GM18517 (cell line): ENCODE measurements around the gene IRAK1.

Experiments used
- ATAC-seq: cut with Tn5 transposase; IDR thresholded peaks from one replicate; pipeline ENCODE4 v1.9.1; 2021; ENCODE audit warnings: mild to moderate bottlenecking, moderate library complexity; ENCODE audit not compliant: unreplicated experiment

The IRAK1 gene

DNA sequence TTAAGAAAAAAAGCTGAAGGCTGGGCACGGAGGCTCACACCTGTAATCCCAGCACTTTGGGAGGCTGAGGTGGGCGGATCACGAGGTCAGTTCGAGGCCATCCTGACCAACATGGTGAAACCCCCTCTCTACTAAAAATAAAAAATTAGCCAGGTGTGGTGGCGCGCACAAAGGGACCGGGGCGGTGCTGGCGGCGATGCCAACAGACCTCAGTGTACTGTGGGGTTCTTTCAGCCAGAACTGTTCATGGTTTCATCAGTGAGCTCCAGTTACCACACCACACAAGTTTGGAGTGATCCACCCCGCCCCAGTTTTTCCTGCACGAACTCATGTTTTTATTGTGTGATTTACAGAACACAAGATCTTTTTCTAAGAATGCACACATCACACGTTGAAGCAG lies 21.2 kb upstream of the IRAK1 start:
- ATAC-seq: no peak

DNA sequence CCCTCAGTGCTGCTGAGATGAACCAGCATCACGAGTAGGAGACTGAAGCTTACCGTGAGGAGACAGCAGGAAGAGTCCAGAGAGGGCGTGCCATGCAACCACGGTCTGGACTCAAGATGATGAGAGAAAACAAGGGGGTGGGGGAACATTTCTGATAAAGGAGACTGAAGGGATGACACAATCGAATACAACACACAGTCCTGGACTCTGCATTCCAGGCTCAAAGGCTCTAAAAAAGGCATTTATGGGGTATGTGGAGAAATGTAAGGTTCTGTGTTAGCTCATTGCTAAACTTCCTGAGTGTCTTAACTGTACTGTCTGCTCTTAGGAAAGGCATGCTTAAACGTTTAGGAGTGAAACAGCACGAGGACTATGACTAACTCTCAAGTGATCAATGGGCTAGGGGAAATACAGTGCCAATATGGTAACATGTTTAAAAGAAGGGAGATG lies 20.6 kb upstream of the IRAK1 start:
- ATAC-seq: no peak

DNA sequence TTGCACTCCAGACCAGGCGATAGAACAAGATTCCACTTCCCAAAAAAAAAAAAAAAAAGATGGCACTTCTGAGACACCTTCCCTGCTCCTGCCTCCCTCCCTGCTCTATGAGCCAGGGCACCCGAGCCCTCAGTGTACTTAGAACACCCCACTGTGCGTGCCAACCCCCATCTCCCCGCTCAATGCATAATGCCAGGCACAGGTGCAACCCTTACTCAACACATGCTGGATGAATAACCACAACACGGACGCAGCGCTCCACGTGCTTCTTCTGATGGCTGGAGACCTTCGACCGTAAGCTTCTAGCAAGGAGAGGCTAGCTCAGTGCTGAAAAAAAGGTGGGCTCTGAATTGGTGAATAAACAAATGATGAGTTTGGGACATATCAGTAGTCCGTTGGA lies 19.9 kb upstream of the IRAK1 start:
- no peak for ATAC-seq

DNA sequence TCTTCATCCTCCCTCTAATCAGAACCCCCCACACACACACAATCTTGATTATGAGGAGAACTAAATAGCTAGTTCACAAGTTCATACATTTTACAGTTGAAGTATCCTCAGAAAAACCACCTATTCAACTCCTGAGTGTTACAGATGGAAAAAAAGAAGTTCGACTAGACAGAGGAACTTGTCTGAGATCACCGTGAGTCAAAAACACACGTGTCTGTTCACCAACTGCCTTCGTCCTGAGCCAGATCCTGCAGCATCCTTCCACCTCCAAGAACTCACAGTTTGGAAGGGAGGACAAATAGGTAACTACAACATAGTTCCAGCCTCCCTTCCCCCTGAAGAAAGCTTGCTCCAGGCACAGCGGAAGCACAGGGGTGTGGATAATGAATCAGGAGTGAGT lies 19.0 kb upstream of the IRAK1 start:
- no peak for ATAC-seq

DNA sequence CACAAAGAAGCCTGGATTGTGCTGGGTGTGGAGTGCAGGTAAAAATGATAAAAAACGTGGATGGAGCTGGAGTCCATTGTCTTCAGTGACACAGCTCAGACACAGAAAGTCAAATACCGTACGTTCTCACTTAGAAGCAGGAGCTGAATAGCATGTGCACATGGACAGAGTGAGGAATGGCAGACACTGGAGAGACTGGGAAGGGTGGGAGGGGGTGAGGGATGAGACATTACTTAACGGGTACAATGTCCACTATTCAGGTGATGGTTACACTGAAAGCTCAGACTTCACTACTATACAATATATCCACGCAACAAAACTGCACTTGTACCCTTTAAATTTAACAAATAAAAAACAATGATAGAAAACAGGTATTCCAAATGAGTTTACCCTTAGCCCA lies 18.1 kb upstream of the IRAK1 start:
- no peak for ATAC-seq

DNA sequence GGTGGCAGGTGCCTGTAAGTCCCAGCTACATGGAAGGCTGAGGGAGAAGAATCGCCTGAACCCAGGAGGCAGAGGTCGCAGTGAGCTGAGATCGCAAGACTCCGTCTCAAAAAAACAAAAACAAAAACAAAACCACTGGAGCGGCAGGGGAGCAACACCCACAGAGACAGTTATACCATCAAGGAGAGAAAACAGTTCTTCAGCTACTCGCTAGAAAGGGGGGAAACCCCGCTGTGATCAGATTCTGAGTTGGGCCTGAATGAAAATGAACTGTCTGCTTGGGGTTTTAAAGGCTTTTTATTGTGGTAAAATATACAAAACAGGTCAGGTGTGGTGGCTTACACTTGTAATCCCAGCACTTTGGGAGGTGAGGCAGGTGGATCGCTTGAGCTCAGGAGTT lies 16.8 kb upstream of the IRAK1 start:
- ATAC-seq: no peak

DNA sequence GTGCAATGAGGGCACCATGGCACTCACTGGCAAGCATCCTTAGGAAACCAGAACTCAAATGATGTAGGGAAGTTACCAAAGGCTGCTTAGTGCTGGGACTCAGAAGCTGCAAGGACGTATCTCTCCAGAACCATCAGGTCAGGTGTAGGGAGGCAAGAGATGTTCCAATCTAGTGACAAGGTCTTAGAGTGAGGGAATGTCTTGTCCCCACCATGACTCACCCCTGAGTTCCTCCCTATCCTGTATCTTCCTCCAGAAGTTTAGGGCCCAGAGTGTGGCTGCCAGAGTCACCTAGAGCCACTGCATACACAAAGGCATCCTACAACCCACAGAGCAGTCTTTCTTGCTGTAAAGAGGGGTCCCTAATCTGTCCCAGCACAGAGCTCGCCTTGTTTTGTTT lies 14.1 kb upstream of the IRAK1 start:
- ATAC-seq: no peak

DNA sequence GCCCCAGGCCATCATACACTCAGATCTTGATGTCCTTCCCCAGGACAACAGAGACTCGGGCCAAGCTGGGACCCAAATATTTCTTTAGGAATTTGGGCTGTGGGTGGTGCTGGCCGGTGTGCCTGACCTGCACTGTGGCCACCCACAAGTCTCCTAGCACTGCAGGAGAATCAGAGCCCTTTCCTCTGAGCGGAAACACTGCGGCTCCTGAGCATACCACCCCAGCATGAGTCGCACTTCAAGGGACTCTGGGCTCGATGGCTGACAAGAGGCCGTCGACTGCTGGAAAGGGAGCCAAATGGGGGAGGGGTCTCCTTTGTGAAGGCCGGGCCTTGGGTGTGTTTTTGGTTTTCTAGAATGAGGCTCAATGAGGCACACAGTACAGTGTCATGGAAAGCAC lies 13.0 kb upstream of the IRAK1 start:
- no peak for ATAC-seq

DNA sequence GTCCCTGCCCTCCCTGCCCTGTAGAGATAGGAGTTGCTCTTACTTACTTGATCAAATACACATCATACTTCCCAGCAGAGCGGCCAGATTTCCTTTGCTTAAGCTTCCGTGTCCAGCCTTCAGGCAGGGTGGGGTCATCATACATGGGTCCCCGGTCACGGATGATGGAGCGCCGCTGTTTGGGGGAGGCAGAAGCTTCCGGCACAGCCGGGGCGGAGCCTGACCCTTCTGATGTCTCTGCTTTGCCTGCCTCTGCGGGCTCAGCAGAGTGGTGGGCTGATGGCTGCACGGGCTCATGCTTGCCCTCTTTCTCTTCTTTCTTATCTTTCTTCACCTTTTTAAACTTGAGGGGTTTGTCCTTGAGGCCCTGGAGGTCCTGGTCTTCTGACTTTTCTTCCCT lies 12.5 kb upstream of the IRAK1 start:
- no peak for ATAC-seq

DNA sequence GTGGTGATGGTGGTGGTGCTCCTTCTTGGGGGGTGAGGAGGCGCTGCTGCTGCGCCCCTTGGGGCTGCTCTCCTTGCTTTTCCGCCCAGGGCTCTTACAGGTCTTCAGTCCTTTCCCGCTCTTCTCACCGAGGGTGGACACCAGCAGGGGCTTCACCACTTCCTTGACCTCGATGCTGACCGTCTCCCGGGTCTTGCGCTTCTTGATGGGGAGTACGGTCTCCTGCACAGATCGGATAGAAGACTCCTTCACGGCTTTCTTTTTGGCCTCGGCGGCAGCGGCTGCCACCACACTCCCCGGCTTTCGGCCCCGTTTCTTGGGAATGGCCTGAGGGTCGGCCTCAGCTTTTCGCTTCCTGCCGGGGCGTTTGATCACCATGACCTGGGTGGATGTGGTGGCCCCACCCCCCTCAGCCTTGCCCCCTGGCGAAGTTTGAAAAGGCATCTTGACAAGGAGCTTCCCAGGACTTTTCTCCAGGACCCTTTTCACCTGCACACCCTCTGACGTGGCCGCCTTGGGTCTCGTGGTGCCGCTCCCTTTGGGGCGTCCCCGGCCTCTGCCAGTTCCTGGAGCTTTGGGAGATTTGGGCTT lies 11.1 kb upstream of the IRAK1 start:
- ATAC-seq: no peak

DNA sequence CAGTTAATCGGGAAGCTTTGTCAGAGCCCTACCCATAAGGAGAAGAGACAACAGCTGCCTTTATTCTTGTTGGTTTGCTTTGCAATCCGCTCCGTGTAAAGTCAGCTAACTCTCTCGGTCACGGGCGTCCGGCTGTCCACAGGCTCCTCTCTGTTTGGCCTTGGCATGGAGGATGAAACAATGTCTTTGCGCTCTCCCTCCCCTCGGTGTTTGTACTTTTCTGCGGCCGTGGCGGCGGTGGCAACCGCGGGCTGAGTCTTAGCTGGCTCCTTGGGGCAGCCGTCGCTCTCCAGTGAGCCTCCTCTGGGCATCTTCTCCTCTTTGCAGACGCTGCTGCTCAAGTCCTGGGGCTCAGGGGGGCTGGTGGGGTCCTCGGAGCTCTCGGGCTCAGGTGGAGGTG lies 10.6 kb upstream of the IRAK1 start:
- ATAC-seq: no peak

DNA sequence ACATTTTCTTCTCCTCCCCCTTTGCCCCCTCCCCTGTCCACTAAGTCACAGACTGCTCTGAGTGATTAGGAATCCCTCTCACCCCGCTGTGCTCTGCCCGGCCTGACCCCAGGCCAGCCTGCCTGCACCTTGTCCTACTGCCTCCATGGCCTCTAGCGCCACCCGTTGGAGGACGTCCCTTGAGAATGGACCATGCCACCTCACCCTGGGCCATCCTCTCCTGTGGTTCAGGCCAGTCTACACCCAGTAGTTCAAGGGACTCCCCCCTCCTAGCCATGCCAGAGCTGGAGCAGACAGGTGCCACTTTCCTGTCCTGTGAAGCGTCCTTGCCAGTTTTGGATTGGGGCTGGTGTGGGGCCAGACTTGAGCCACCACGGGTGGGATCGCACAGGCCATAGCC lies 9.7 kb upstream of the IRAK1 start:
- no peak for ATAC-seq

DNA sequence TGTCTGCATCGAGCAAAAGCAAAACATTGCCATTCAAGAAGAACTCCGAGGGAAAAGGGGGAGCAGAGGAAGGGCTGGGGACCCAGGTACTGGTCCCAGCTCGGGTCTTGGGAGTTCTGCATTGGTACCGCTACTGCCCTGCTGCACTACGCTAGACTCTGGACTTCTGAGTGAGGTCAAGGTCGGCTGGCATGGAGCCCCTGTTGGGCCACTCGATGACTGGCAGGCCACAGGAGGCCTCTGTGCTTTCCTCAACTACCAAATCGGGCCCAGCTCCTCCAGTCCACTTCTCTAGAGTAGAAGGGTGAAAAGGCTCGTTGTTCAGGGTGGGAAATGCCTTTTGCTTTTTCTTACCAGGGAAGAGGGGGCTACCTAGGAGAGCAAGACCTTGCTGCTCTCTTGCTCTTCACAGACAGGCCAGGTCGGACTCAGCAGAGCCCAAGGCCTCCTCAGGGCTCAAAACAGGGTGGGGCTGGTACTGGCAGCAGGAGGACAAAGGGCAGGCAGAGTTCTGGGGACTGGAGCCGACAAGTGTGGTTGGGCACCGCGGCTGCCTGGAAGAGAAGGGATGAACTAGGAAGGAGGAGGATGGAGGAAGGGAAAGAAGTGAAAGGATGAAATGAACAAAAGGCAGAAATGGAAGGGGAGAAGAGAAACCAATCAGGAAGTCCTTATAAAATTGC lies 8.9 kb upstream of the IRAK1 start:
- ATAC-seq: no peak

DNA sequence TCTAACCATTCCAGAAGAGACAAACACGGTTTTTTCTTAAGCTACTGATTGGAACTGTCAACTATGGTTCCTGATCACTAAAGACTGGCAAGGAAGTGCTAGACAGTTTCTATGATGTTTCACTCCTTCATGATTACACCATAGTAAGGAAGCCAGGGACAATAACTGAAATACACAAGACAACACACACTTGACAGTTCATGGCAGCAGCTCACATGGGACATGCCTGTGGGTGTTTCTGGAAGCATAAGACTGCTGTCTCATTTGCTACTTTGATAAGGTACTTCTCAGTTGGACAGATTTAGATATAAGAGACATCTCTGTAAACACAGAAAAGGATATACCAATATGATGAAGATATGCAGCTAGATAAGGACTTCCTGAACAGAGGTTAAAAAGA lies 8.3 kb upstream of the IRAK1 start:
- no peak for ATAC-seq

DNA sequence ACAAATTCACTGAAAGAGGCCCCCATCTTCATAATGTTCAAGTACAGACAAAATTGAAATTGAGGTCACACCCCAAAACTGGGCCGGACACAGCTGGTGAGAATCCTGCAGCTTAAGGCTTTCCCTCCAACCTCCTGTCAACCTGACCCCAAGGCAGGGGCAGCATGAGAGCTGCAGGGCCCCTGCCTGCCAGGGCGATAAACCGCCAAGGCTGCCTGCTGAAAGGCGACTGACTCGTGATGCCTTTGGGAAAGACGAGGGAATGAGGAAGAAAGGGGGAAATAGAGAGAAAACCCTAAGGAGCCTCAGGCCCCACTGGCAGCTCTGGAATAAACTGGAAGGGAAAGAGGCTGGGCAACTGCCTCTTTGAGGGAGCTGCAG lies 7.3 kb upstream of the IRAK1 start:
- ATAC-seq: no peak

DNA sequence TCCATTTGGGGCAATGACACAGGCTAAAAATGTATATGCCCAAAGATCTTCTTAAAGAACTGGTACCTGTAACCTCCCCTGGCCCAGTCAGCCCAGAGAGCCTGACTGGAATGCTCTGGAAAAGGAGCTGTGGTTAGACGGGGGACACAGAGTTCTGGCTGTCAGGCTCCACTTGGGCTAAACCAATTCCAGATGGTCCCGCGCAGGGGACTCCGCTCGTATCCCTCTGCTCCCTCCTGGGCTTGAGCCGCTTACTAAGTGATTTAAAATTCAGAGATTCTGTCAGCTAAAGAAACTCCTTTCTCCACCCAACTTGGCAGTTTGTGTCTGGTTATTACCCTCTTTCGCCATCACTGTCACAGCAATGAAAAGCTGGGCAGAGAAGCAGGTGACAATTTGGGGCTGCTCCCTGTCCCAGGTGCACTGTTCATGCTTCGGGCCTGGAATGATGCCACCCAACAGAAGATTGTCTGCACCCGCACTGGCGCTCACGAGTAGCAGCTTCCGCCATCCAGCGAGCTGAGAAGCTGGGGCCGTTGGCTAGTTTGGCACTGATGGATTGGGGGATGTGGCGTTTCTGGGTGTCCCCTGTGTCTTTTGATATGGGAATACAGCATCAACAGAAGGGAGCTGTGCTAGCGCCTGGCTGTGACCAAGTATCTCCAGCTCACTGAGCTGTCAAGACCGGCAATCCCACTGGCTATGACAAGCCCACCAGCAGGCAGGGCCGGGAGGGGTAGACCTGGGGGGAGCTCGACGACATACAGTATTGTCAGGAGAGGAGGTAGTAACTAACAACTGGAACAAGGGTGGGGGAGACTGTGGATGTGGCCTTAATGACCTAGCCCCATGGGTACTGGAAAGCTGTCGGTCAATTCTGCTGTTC lies 6.7 kb upstream of the IRAK1 start:
- no peak for ATAC-seq

DNA sequence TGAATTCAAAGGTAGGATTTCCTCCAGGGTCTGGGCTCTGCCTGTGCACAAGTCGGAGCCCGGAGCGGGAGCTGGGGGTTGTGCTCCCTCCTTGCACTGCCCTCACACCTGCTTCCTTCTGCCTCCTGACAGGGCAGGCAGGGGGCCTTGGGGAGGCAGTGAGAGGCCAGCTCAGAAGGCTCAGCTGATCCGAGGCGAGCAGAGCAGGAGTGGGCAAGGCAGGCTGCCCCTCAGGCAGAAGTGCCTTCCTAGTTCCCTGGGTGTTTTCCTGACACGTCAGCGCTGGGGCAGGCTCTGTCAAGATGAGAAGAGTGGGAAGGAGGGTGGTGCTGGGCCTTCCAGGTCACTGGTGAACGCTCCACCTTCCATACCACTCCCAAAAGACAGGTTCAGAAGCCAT lies 5.5 kb upstream of the IRAK1 start:
- ATAC-seq: no peak

DNA sequence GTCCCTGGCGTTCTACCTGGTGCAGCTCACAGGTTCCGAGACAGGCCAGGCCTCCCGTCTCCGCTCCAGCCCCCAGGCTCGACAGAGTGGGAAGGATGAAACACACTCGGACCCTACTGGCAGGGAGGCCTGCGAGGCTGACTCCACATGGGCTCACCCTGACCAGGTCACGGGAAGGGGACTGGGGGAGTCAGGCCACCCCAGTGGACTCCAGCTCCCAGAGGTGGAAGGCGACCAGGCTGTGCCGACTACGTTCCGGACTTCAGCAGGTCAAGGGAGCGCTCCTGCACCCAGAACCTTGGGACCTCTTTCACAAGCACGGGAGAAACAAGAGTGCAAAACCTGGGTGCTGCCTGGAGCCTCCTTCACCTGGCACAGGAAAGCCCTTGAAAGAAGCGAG lies 4.6 kb upstream of the IRAK1 start:
- ATAC-seq: no peak

DNA sequence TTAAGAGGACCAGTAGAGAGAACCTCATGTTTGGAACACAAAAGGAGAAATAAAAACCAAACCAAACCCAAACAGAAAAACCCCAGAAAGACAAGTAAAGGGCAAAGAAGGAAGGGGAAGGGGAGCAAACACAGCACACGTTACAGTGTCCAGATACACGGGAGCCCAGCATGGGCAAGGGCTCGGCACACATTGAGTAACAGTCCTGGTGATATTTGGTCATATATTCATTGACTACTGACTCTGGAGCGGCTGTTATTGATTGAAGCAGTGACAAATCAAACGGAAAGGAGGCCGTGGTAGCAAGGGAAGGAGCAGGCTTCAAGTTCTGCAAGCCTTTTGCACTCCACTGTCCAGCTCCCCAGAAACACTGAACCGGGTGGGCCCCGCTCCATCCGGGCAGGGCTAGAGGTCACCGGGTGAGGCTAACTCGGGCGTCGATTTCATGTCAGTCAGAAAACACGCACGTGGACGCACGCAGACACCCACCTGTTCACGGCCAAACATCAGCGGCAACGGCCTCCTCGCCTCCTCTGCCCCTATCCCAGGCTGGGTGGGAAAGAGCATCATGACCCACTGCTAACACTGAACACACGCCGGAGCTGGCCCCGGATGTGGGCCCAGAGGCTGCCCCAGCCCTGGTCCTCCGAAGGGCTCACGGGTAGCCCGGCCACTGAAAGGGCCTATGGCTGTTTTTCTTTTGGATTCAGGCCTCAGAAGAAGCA lies 3.7 kb upstream of the IRAK1 start:
- ATAC-seq: no peak

DNA sequence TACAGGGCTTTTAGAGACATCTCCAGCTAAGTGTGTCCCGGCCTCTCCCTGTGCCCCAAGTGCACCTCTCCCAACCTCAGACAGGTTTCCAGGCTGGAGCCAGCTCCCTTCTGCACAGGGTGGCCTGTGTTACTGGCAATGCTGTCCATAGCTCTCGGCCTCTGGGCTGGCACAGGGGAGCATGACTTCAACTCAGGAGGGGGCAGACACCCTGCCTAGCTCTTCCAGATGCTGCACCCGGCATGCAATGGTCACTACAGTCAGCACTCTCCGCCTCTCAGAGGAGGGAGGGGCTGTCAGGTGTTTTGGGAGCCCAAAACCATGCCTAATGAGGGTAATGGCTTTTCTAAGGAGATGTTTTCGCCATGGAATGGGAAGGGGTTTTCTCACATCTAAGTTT lies 2.4 kb upstream of the IRAK1 start:
- no peak for ATAC-seq

DNA sequence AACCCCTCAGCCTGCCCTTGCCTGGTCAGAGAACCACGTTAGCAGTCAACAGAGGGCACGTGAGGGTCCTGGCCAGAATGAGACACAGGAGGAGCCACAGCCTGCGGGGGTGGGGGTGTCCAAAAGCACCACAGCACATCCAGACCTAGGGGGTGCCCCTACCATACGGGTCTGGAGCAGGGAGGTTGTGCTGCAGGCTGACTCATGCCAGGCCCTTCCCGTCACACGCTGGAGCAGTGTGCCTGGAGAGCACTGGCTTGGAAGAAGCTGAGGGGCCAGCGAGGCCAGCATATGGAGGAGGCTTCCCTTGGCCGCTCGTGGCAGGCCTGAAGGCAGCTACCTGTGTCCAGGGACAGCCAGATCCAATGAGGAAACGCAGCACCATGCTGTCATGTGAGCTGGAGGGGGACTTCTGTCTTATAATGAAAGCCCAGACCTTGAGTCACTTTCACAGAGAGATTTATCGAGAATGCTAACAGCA lies 1.5 kb upstream of the IRAK1 start:
- ATAC-seq: no peak
